ENCODE measurements around the gene RLIM. TPM values are rescaled to one million over a fixed set of nuclear protein-coding genes. Genes with fewer than 3 reads are reported as not detected.

Gene RLIM
- total and polyA plus RNA-seq, 2 of the 13 experiments (the other 11 are each of a cell fraction or from before 2014, with no cell fraction given) = 7.7 to 24.5 TPM

GRCh38 chrX:74557378-74557777 is 57.0 kb downstream of the RLIM start:
- H3K79me2 ChIP-seq (ENCODE audit: insufficient read depth, low read length) = no peaks in the 10 kb centered on the region
- H3K36me3 ChIP-seq (replicated peaks in 1 of 2; ENCODE audit: control insufficient read depth in 1 of 2, insufficient read depth in 2 of 2, low read length in 2 of 2) = no peaks in the 10 kb centered on the region
- no peaks in the 10 kb centered on the region for H3K27me3 ChIP-seq (ENCODE audit: control insufficient read depth in 1 of 2, insufficient read depth in 2 of 2, low read length in 2 of 2)
- TF ChIP-seq ZNF138 (CRISPR knock-in tag; IDR thresholded peaks at IDR 0.05; ENCODE audit: low read depth) (no peak), ZNF18 (CRISPR knock-in tag; IDR thresholded peaks at IDR 0.05; ENCODE audit: insufficient replicate concordance) (no peak), BCLAF1 (IDR thresholded peaks at IDR 0.05) (no peak), ZSCAN25 (CRISPR knock-in tag; IDR thresholded peaks at IDR 0.05) (no peak), ZNF512 (CRISPR knock-in tag; IDR thresholded peaks at IDR 0.05) (no peak), REL (CRISPR knock-in tag; conservative IDR thresholded peaks at IDR 0.05) (no peak), AGO1 (IDR thresholded peaks at IDR 0.05; ENCODE audit: low read depth, low read length, poor library complexity, severe bottlenecking) (no peak)
- H3K9me3 ChIP-seq (ENCODE audit: low read length) = no peaks in the 10 kb centered on the region
- ATAC-seq = no peak
- FAIRE-seq = no peak
- H3K4me3 ChIP-seq (replicated peaks in 1 of 3; ENCODE audit: insufficient read depth in 1 of 3, low read depth in 2 of 3, low read length in 3 of 3) = no peak overlapping the region
- POLR2A ChIA-PET = no interaction called here
- H3K4me1 ChIP-seq (ENCODE audit: insufficient read depth, low read length) = no peaks in the 10 kb centered on the region
- H2AFZ ChIP-seq (ENCODE audit: low read length) = no peak overlapping the region
- H4K20me1 ChIP-seq (ENCODE audit: insufficient read depth, low read length) = no peaks in the 10 kb centered on the region
- no TSS peak for BruUV-seq (replicated peaks)
- CTCF ChIA-PET (ENCODE audit: low intra/inter-chr PET ratio, low total read pairs) = no interaction called here
- 0% methylated on average over 2 of the region's 2 CpGs for WGBS (ENCODE audit: low lambda C conversion rate)
- H3K4me2 ChIP-seq (ENCODE audit: low read depth, low read length) = no peak overlapping the region
- intact Hi-C loops (cut with micrococcal nuclease; ENCODE audit: unreplicated experiment) = no loop called here
- H3K27ac ChIP-seq (ENCODE audit: extremely low read length, insufficient read depth, low read length) = no peak overlapping the region
- H3K9ac ChIP-seq (ENCODE audit: insufficient read depth, low read depth, low read length) = no peak overlapping the region
- in situ Hi-C loops (cut with HindIII; ENCODE audit: extremely low pct_ligation_motif_present, low pct_unique_long_range_greater_than_20kb) = no loop called here
- no peak for DNase-seq (ENCODE audit: low spot score)

Data from HepG2 (cell line).